ENCODE measurements around the gene BANK1. TPM values are rescaled to one million over a fixed set of nuclear protein-coding genes. Genes with fewer than 3 reads are reported as not detected.
A peak's percentile ranks its signal among the peaks of the same experiment; 100 is the strongest.

BANK1 gene
- total RNA-seq, 2 donors from 2014 or later = 0.53 to 0.57 TPM

GRCh38 chr4:101953949-101954348 is 163.4 kb downstream of the BANK1 start:
- no peak for TF ChIP-seq CTCF (conservative IDR thresholded peaks at IDR 0.05)
- no peaks in the 10 kb centered on the region for H3K36me3 ChIP-seq (ENCODE audit: control insufficient read depth, insufficient read depth, low read length)
- H3K4me1 ChIP-seq (ENCODE audit: control insufficient read depth, insufficient read depth, low read length) = peaks cover 4% of the 10 kb centered on the region
- Mint-ChIP-seq H3K36me3 (ENCODE audit: low read depth) (no peaks in the 10 kb centered on the region), H3K27ac (peak overlapping the region; percentile 90), H3K4me1 (peaks cover 17% of the 10 kb centered on the region), H3K4me3 (no peak overlapping the region), H3K9me3 (no peaks in the 10 kb centered on the region), H3K27me3 (ENCODE audit: insufficient read depth) (no peaks in the 10 kb centered on the region)
- H3K27me3 ChIP-seq (ENCODE audit: control insufficient read depth, insufficient read depth, low read length, poor library complexity, severe bottlenecking) = no peaks in the 10 kb centered on the region
- H3K27ac ChIP-seq (ENCODE audit: low read depth, low read length) = no peak overlapping the region
- 10 to 36% methylated on average over 4 of the region's 4 CpGs for WGBS, 2 experiments (ENCODE audit: insufficient coverage in 1 of 2, insufficient read length in 1 of 2)
- peak; percentile 73 for DNase-seq
- no peak overlapping the region for H3K9ac ChIP-seq (ENCODE audit: extremely low read depth, low read length, poor library complexity, severe bottlenecking)
- H3K4me3 ChIP-seq (ENCODE audit: low read length) = no peak overlapping the region
- no peaks in the 10 kb centered on the region for H3K9me3 ChIP-seq (ENCODE audit: control insufficient read depth, low read length)

- no peak overlapping the region for H3K9ac ChIP-seq (ENCODE audit: extremely low read depth, low read length, poor library complexity, severe bottlenecking)
- Mint-ChIP-seq H3K9me3 (no peaks in the 10 kb centered on the region), H3K36me3 (ENCODE audit: low read depth) (no peaks in the 10 kb centered on the region), H3K4me1 (peaks cover 17% of the 10 kb centered on the region), H3K27ac (peak overlapping the region; percentile 90), H3K4me3 (no peak overlapping the region), H3K27me3 (ENCODE audit: insufficient read depth) (no peaks in the 10 kb centered on the region)
- TF ChIP-seq CTCF (conservative IDR thresholded peaks at IDR 0.05) = no peak
- peaks cover 4% of the 10 kb centered on the region for H3K4me1 ChIP-seq (ENCODE audit: control insufficient read depth, insufficient read depth, low read length)
- H3K27me3 ChIP-seq (ENCODE audit: control insufficient read depth, insufficient read depth, low read length, poor library complexity, severe bottlenecking) = no peaks in the 10 kb centered on the region
- H3K36me3 ChIP-seq (ENCODE audit: control insufficient read depth, insufficient read depth, low read length) = no peaks in the 10 kb centered on the region
- no peaks in the 10 kb centered on the region for H3K9me3 ChIP-seq (ENCODE audit: control insufficient read depth, low read length)
- no peak overlapping the region for H3K4me3 ChIP-seq (ENCODE audit: low read length)
- no peak overlapping the region for H3K27ac ChIP-seq (ENCODE audit: low read depth, low read length)
- DNase-seq = no peak
- WGBS, 2 experiments (ENCODE audit: insufficient coverage in 1 of 2, insufficient read length in 1 of 2) = 77 to 100% methylated on average over 1 of the region's 1 CpG
These were observed 163.8 kb downstream of the BANK1 start for GRCh38 chr4:101954351-101954750.

- H3K9ac ChIP-seq (ENCODE audit: extremely low read depth, low read length, poor library complexity, severe bottlenecking) = no peak overlapping the region
- no peaks in the 10 kb centered on the region for H3K9me3 Mint-ChIP-seq
- no peak overlapping the region for H3K4me3 ChIP-seq (ENCODE audit: low read length)
- peak overlapping the region; percentile 5 for H3K27ac Mint-ChIP-seq
- H3K4me1 ChIP-seq (ENCODE audit: control insufficient read depth, insufficient read depth, low read length) = peaks cover 4% of the 10 kb centered on the region
- H3K9me3 ChIP-seq (ENCODE audit: control insufficient read depth, low read length) = no peaks in the 10 kb centered on the region
- DNase-seq = no peak
- H3K36me3 Mint-ChIP-seq (ENCODE audit: low read depth) = no peaks in the 10 kb centered on the region
- TF ChIP-seq CTCF (conservative IDR thresholded peaks at IDR 0.05) = no peak
- no peak overlapping the region for H3K27ac ChIP-seq (ENCODE audit: low read depth, low read length)
- peaks cover 17% of the 10 kb centered on the region for H3K4me1 Mint-ChIP-seq
- no peaks in the 10 kb centered on the region for H3K36me3 ChIP-seq (ENCODE audit: control insufficient read depth, insufficient read depth, low read length)
- H3K27me3 ChIP-seq (ENCODE audit: control insufficient read depth, insufficient read depth, low read length, poor library complexity, severe bottlenecking) = no peaks in the 10 kb centered on the region
- H3K27me3 Mint-ChIP-seq (ENCODE audit: insufficient read depth) = no peaks in the 10 kb centered on the region
- WGBS, 2 experiments (ENCODE audit: insufficient coverage in 1 of 2, insufficient read length in 1 of 2) = 85 to 86% methylated on average over 1 to 4 of the region's 4 CpGs
- no peak overlapping the region for H3K4me3 Mint-ChIP-seq
These were observed 164.6 kb downstream of the BANK1 start for GRCh38 chr4:101954975-101955678.

Measured in endodermal cell (in vitro differentiated cells).